Ovary (tissue), 9 donors: ENCODE results near the gene SEMA6D. TPM values are rescaled to one million over a fixed set of nuclear protein-coding genes. Genes with fewer than 3 reads are reported as not detected.

ENCODE experiments used
- DNase-seq, 5 donors: peaks; one replicate each; pipeline ENCODE4 v3.0.0-alpha.2; 2019 to 2020
- H3K27ac ChIP-seq, 2 donors: fragments of 200-600 bp; one replicate each; pipeline versions ENCODE4 v1.5.1 to v1.8.0; 2019 to 2022
- H3K27me3 ChIP-seq: fragments of 200-600 bp; one replicate; pipeline ENCODE4 v1.8.0; 2022
- H3K36me3 ChIP-seq: fragments of 200-600 bp; sonication (generic); one replicate; pipeline ENCODE4 v1.5.1; 2019
- H3K4me1 ChIP-seq: one replicate; pipeline ENCODE4 v1.8.1; 2013; ENCODE audit warnings: mild to moderate bottlenecking, moderate library complexity; ENCODE audit not compliant: insufficient read depth
- H3K4me3 ChIP-seq: fragments of 200-600 bp; sonication (generic); one replicate; pipeline ENCODE4 v1.5.1; 2017
- H3K9me3 ChIP-seq, 2 donors: fragments of 200-600 bp in 1 of 2; sonication (generic) in 1 of 2; one replicate each; pipeline versions ENCODE4 v1.5.1 to v1.8.1; 2013 to 2019; ENCODE audit warnings: mild to moderate bottlenecking in 1 of 2, moderate library complexity in 1 of 2
- EP300 ChIP-seq: sonication (generic); formaldehyde crosslinking; IDR thresholded peaks from one replicate; pipeline ENCODE4 v1.6.1; 2017; ENCODE audit warnings: antibody characterized with exemption
- POLR2A ChIP-seq: fragments of 450-650 bp; IDR thresholded peaks from one replicate; pipeline ENCODE4 v1.6.1; 2017; ENCODE audit warnings: antibody characterized with exemption, mild to moderate bottlenecking, moderate library complexity
- WGBS, 3 donors: extraction: QIAGEN DNeasy Blood & Tissue Kit in 1 of 3; methylation state at CpG; one replicate each; pipeline versions ENCODE4 v1.1.5 to v1.1.7; 2013 to 2017; 5-methylcytosine and 5-hydroxymethylcytosine counted together
- intact Hi-C, 4 donors: fragments of 100-400 bp; cut with DNase I; formaldehyde crosslinking; loops; one replicate each; pipeline versions ENCODE4 v1.11.0 to v1.15.1; 2022 to 2023
- polyA plus RNA-seq, 2 donors: library from polyadenylated mRNA; stranded (reverse); fragments of 200-250 nt in 1 of 2; fragments of 350-450 nt in 1 of 2; fragmentation: Illumina TruSeq in 1 of 2; extraction: RNeasy Lipid Tissue Mini Kit (QIAGEN cat#74804) in 1 of 2; gene quantifications; one replicate each; pipeline ENCODE4 v1.2.3, GENCODE V29; 2013 to 2014
- total RNA-seq, 7 donors: library from RNA; depleted of rRNA in 2 of 7; stranded (reverse); fragments of >200 nt in 2 of 7; fragmentation: NEBNext Ultra II Directional in 3 of 7; extraction: Animal tissue kit (Norgen Biotek cat#: 25700) in 3 of 7; gene quantifications; one replicate each; pipeline versions ENCODE4 v1.1.0 to v1.2.4, GENCODE V29; 2016 to 2023
- TF ChIP-seq, protein P1 (sequence below), 3 donors: fragments of 450-650 bp in 2 of 3; fragments of 200-600 bp in 1 of 3; IDR thresholded peaks; one replicate each; pipeline versions ENCODE4 v1.5.1 to v1.8.0; 2016 to 2022; ENCODE audit warnings: antibody characterized with exemption in 3 of 3, mild to moderate bottlenecking in 1 of 3
- donor health status: DM: no; HTN: no; CAD: no; lungs with moderate emphysema.
- donor health status: DM: no; HTN: no; CAD: no.
- donor health status: Bipolar disorder and iron deficiency.
- donor health status: DM: yes; HTN: yes; CAD: no.
- donor health status: DM: no; HTN: no; CAD: no.
- donor health status: DM: yes; HTN: yes; CAD: no.

Gene SEMA6D
- total and polyA plus RNA-seq, 9 donors: 13.7 to 45.3 (median 27.2) TPM

GRCh38 chr15:47721676-47722075, 4.4 kb downstream of the SEMA6D start:
- no peak for DNase-seq
- TF ChIP-seq, protein P1, sequence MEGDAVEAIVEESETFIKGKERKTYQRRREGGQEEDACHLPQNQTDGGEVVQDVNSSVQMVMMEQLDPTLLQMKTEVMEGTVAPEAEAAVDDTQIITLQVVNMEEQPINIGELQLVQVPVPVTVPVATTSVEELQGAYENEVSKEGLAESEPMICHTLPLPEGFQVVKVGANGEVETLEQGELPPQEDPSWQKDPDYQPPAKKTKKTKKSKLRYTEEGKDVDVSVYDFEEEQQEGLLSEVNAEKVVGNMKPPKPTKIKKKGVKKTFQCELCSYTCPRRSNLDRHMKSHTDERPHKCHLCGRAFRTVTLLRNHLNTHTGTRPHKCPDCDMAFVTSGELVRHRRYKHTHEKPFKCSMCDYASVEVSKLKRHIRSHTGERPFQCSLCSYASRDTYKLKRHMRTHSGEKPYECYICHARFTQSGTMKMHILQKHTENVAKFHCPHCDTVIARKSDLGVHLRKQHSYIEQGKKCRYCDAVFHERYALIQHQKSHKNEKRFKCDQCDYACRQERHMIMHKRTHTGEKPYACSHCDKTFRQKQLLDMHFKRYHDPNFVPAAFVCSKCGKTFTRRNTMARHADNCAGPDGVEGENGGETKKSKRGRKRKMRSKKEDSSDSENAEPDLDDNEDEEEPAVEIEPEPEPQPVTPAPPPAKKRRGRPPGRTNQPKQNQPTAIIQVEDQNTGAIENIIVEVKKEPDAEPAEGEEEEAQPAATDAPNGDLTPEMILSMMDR (IDR thresholded peaks at IDR 0.05): no peak
- TF ChIP-seq EP300 (no peak), POLR2A (no peak)
- intact Hi-C loops: loop anchor here in 1 of 4 donors (10.0 kb wide), 1 partner anchor 53 kb away; no protein-coding TSS in a partner anchor
- Histone ChIP-seq H3K4me3 (no peak overlapping the region), H3K27ac (peak overlapping the region in 1 of 2 donors; percentile 24), H3K27me3 (no peaks in the 10 kb centered on the region), H3K36me3 (no peaks in the 10 kb centered on the region), H3K4me1 (peaks cover 13% of the 10 kb centered on the region), H3K9me3 (no peaks in the 10 kb centered on the region)
- WGBS, 3 donors: 45 to 56% (median 49%) methylated on average over 4 of the region's 4 CpGs

- H3K36me3 ChIP-seq: no peaks in the 10 kb centered on the region
- no peak for DNase-seq
- H3K27ac ChIP-seq: no peak overlapping the region
- WGBS, 3 donors: 90 to 93% (median 90%) methylated on average over 2 of the region's 2 CpGs
- intact Hi-C loops: loop anchor here in 1 of 4 donors (10.0 kb wide), 1 partner anchor 50 kb away; no protein-coding TSS in a partner anchor
- peaks cover 16% of the 10 kb centered on the region for H3K4me1 ChIP-seq
- no peak overlapping the region for H3K4me3 ChIP-seq
- TF ChIP-seq POLR2A: no peak
- TF ChIP-seq, protein P1 (IDR thresholded peaks at IDR 0.05): no peak
- TF ChIP-seq EP300: no peak
- H3K9me3 ChIP-seq: no peaks in the 10 kb centered on the region
- H3K27me3 ChIP-seq: no peaks in the 10 kb centered on the region
Measured at GRCh38 chr15:47724346-47724745, 7.0 kb downstream of the SEMA6D start.

DNA sequence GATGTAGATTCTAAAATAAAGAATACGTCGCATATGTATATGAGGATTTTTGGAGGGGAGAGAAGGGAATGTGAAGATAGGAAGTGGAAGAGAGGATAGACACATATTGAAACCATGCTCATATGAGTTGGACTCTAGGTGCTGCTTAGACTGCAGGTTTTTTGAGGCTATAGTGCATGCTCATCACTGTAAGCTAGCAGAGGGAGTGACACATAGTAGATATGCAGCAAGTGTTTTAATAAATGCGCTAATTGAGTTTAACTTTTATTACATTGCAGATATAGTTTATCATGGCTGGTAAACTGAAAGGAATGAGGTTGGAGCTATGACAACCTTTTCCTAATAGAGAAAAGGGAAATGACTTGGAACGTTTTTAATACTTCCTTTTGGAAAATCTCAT, 7.7 kb downstream of the SEMA6D start:
- Histone ChIP-seq H3K36me3 (no peaks in the 10 kb centered on the region), H3K27me3 (no peaks in the 10 kb centered on the region), H3K27ac (no peak overlapping the region), H3K4me3 (no peak overlapping the region), H3K9me3 (no peaks in the 10 kb centered on the region), H3K4me1 (peaks cover 16% of the 10 kb centered on the region)
- WGBS, 3 donors: 87 to 91% (median 89%) methylated on average over 4 of the region's 4 CpGs
- intact Hi-C loops: loop anchor here in 1 of 4 donors (10.0 kb wide), 1 partner anchor 50 kb away; no protein-coding TSS in a partner anchor
- TF ChIP-seq EP300: no peak
- no peak for TF ChIP-seq POLR2A
- TF ChIP-seq, protein P1 (IDR thresholded peaks at IDR 0.05): no peak
- DNase-seq: no peak

GRCh38 chr15:47725906-47726305, 8.6 kb downstream of the SEMA6D start:
- DNase-seq: no peak
- intact Hi-C loops: loop anchor here in 1 of 4 donors (10.0 kb wide), 1 partner anchor 49 kb away; no protein-coding TSS in a partner anchor
- TF ChIP-seq EP300: no peak
- no peak for TF ChIP-seq POLR2A
- TF ChIP-seq, protein P1 (IDR thresholded peaks at IDR 0.05): no peak
- Histone ChIP-seq H3K9me3 (no peaks in the 10 kb centered on the region), H3K27me3 (no peaks in the 10 kb centered on the region), H3K27ac (no peak overlapping the region), H3K4me1 (peaks cover 13% of the 10 kb centered on the region), H3K36me3 (no peaks in the 10 kb centered on the region), H3K4me3 (no peak overlapping the region)
- WGBS, 3 donors: 60 to 92% (median 70%) methylated on average over 6 of the region's 6 CpGs
